GM21526 (cell line): Measurements from ENCODE around the gene SDR9C7.
"Not testable (repeated sequence)": the region's sequence is repeated elsewhere in the genome, so short reads cannot be mapped to it uniquely, and the experiment has no call there.

ENCODE experiments used
- ATAC-seq: cut with Tn5 transposase; IDR thresholded peaks from one replicate; pipeline ENCODE4 v1.9.1; 2021; ENCODE audit warnings: moderate library complexity; ENCODE audit not compliant: unreplicated experiment, low FRiP score

SDR9C7 gene

DNA sequence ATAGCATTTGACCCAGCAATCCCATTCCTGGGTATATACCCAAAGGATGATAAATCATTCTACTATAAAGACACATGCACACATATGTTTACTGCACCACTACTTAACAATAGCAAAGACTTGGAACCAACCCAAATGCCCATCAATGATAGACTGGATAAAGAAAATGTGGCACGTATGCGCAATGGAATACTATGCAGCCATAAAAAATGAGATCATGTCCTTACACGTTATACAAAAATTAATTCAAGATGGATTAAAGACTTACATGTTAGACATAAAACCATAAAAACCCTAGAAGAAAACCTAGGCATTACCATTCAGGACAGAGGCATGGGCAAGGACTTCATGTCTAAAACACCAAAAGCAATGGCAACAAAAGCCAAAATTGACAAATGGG lies 16.1 kb downstream of the SDR9C7 start:
- not testable (repeated sequence) for ATAC-seq

DNA sequence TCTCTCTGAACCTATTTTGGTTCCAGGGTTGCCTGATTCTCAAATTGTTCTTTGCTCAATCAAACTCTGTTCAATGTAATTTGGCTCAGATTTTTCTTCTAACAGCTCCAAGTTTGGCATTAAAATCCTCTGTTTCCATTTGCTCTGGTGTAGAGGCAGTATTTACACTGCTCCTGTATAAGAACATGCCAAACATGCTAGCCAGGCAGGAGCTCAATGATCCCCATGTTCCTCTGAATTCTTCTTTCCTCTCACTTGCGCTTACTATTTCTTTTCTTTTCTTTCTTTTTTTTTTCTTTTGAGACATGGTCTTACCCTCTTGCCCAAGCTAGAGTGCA lies 17.2 kb downstream of the SDR9C7 start:
- ATAC-seq: no peak

DNA sequence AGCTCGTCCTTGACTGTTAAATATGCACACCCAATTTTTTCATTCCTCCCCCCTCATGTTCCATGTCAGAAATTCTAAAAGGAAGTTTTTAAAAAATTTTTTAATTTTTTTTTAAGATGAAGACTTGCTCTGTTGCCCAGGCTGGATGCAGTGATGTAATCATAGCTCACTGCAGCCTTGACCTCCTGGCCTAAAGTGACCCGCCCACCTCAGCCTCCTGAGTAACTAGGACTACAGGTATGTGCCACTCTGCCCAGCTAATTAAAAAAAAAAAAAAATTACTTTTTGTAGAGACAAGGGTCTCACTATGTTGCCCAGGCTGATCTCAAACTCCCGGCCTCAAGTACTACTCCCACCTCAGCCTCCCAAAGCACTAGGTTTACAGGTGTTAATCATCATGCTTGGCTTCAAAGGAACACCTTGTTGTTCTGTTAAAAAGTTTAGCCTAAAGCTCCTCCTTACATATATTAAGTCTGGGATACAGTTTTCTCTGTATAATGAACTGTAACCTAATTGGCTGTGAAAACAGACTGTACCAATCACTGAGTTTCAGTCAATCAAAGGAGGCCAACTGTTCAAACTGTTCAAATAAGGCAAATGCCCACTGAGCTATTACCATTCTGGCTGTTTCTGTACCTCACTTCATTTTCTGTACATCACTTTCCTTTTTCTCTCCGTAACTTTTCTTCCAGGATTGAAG lies 17.8 kb downstream of the SDR9C7 start:
- no peak for ATAC-seq

DNA sequence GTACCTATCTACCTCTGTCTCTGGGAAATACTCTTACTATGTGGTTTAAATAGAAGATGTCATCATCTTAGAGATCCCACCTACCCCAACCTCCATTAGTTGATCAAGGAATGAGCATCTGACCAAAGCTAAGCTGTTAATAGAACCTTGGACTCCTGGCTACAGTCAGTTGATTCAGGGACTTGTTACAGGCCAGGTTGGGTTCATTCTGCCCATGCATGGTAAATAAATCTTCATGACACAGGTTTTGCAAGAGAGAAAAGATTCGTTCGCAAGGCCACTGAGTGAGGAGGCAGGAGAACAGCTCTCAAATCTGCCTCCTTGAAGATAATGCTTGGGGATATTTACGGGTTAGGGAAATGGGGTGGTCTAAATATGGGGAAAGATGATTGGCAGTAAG lies 19.5 kb downstream of the SDR9C7 start:
- no peak for ATAC-seq

DNA sequence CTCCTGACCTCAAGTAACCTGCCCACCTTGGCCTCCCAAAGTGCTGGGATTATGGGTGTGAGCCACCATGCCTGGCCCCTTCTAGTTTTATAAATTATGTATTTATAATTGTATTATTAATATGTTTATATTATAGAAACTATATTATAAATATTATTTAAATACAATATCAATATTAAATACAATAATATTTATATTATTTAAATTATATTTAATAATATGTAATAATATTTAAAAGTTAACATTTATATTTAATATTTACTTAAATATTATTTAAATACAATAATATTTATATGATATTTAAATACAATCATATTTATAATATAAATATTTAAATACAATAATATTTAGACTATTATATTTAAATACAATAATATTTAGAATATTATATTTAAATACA lies 20.0 kb downstream of the SDR9C7 start:
- no peak for ATAC-seq

DNA sequence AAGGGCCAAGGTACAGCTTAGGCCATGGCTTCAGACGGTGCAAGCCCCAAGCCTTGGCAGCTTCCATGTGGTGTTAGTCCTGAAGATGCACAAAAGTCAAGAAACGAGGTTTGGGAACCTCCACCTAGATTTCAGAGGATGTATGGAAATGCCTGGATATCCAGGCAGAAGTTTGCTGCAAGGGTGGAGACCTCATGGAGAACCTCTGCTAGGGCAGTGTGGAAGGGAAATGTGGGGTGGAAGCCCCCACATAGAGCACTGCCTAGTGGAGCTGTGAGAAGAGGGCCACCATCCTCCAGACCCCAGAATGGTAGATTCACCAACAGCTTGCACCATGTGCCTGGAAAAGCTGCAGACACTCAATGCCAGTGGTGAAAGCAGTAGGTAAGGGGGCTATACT lies 24.8 kb downstream of the SDR9C7 start:
- ATAC-seq: not testable (repeated sequence)

- no peak for ATAC-seq
These were observed 26.1 kb downstream of the SDR9C7 start for GRCh38 chr12:56908136-56908535.

GRCh38 chr12:56905852-56906251 lies 28.4 kb downstream of the SDR9C7 start:
- ATAC-seq: no peak

GRCh38 chr12:56903374-56903773 lies 30.8 kb downstream of the SDR9C7 start:
- ATAC-seq: no peak

GRCh38 chr12:56901313-56901712 lies 32.9 kb downstream of the SDR9C7 start:
- not testable (repeated sequence) for ATAC-seq

- no peak for ATAC-seq
These were observed 33.6 kb downstream of the SDR9C7 start for GRCh38 chr12:56900583-56900982.

DNA sequence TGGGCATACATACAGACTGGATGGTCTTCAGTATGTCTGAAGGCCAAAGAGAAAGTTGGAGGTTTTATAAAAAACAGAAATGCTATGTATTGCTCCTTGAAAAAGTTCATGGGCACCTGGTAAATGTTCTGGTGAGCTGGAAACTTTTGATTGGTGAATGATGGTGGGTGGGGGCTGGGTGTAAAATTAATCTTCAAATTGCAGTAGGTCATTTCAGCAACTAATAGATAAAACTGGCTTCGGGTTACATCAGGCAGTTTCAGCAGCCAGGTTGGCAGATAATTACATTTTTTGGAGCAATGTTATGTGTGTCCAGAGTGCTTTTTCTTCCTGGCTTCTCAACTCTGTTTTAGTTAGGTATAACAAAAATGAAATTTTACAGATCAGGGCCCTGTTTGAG lies 35.3 kb downstream of the SDR9C7 start:
- no peak for ATAC-seq

DNA sequence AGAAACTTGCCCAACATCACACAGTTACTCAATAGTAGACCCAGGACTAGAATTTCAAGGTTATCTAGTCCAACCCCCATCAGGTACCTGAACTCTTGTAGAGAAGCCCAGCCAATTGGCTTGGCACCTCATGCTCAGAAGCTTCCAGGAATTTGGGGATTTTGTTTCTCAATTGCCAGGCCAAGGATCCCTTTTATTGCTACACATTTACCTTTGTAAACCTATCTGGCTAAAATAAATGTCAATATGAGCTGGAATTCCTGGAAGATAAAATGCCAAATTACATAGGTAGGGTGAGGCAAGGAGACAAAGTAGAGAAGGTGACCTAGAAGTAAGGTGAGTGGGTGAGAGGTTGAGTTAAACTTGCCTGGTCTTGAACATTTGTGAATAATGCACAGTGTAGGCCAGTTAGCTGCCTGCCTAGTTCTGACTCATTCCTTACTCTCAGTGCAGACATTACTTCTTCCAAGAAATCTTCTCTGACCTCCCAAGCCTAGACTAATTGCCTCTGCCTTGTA lies 36.3 kb downstream of the SDR9C7 start:
- no peak for ATAC-seq

DNA sequence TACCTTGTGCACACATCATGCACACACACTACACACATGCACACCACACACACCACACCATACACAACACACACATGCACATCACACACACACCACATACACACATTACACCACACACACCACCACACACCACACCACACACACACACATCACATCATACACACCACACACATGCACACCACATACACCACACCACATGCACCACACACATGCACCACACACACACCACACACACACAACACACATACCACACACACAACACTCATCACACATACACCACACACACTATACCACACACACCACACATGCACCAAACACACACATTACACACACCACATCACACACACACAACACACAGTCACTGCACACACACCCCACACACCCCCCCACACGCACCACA lies 38.1 kb downstream of the SDR9C7 start:
- no peak for ATAC-seq

- ATAC-seq: no peak
These were observed 39.4 kb downstream of the SDR9C7 start for GRCh38 chr12:56894698-56895368.

GRCh38 chr12:56891885-56892284 lies 42.3 kb downstream of the SDR9C7 start:
- ATAC-seq: not testable (repeated sequence)

DNA sequence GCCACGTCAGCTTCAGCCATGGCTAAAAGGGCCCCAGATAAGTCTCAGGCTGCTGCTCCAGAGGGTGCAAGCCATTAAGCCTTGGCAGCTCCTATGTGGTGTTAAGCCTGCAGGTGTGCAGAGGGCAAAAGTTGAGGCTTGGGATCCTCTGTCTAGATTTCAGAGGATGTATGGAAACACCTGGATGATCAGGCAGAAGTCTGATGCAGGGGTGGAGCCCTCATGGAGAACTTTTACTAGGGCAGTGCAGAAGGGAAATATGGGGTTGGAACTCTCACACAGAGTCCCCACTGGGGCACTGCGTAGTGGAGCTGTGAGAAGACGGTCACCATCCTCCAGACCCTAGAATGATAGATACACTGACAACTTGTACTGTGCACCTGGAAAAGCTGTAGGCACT lies 47.9 kb downstream of the SDR9C7 start:
- no peak for ATAC-seq

DNA sequence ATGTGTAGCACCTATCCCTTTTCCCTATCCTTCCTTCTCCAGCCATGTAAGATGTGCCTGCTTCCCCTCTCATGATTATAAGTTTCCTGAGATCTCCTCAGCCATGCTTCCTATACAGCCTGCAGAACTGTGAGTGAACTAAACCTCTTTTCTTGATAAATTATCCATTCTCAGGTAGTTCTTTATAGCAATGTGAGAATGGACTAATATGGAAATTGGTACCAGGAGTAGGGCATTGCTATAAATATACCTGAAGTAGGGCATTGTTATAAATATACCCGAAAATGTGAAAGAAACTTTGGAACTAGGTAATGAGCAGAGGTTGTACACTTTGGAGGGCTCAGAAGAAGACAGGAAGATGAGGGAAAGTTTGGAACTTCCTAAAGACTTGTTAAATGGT lies 48.9 kb downstream of the SDR9C7 start:
- ATAC-seq: no peak

DNA sequence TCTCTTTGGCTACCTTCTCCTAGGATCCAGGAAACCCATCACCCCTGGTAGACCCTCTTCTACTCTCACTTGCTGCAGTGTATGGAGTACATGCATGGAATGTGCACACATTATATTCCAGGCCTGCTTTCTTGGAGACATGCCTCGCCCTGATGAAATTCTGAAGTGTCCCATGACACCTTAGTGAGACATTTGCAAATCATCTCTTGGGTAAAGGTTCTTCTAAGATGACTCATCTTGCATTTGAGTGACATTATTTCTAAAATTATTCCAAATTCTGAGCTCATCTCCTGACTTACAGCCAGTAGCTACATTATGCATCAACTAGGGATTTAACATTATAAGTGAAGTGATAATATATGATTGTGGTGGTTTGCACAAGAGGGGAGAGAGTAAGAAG lies 49.8 kb downstream of the SDR9C7 start:
- ATAC-seq: no peak

DNA sequence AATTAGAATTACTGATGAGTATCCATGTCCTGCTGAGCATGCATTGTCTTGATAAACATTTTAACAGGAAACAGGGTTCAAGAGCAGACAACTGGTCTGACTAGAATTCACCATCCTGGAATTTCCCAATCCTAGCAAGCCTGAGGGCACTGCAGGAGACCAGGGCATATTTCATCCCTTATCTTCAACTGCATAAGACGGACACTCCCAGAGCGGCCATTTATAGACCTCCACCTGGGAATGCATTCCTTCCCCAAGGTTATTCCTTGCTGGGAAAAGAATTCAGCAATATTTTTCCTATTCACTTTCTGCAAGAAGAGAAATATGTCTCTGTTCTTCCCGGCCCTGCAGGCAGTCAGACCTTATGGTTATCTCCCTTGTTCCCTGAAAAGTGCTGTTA lies 51.8 kb downstream of the SDR9C7 start:
- ATAC-seq: not testable (repeated sequence)

- ATAC-seq: no peak
These were observed 53.8 kb downstream of the SDR9C7 start for GRCh38 chr12:56880125-56880992.
